K562 (cell line): Measurements from ENCODE around the gene UCKL1. TPM values are rescaled to one million over a fixed set of nuclear protein-coding genes. Genes with fewer than 3 reads are reported as not detected.
A peak's percentile ranks its signal among the peaks of the same experiment; 100 is the strongest.

Experiments used
- ATAC-seq: fragments of 200-7000 bp; cut with Tn5 transposase; 3 replicates; pipeline ENCODE4 v1.9.1; 2020; ENCODE audit warnings: moderate library complexity
- BruUV-seq: library from RNA; stranded (reverse); fragments of 400-500 nt; replicated peaks from 2 replicates; lab custom pipeline; 2021; lab: Mats Ljungman, UMichigan
- CTCF ChIA-PET: fragments of 300-600 bp; formaldehyde crosslinking; extraction: SDS; loops from one replicate; lab custom pipeline; 2021; ENCODE audit warnings: low intra/inter-chr PET ratio; lab: Yijun Ruan, JAX
- POLR2A ChIA-PET: fragments of 300-600, 350-650 bp; sonication (Branson Sonifier 250); formaldehyde crosslinking; extraction: SDS; loops from one replicate; lab custom pipeline; 2021; ENCODE audit warnings: antibody characterized with exemption, inconsistent platforms; lab: Yijun Ruan, JAX
- DNase-seq, 4 experiments: peaks; one replicate each; pipeline versions ENCODE4 v3.0.0 to v3.0.0-alpha.2; 2011 to 2018; ENCODE audit warnings: low spot score in 3 of 4, mixed read lengths in 3 of 4; ENCODE audit errors: extremely low read depth in 1 of 4
- FAIRE-seq: peaks from 2 replicates; lab custom pipeline; 2011; peaks lifted over from hg19 to GRCh38; lab: Jason Lieb, UNC
- H2AFZ ChIP-seq: 2 replicates; pipeline ENCODE4 v1.6.0; 2011; ENCODE audit warnings: low read depth, low read length, control low read depth, inconsistent platforms
- H3K27ac ChIP-seq: fragments of 200-600 bp; 3 replicates; pipeline ENCODE4 v1.8.0; 2011; ENCODE audit warnings: low read depth, mild to moderate bottlenecking, control low read depth, inconsistent platforms, low read length, moderate library complexity, mixed read lengths; ENCODE audit errors: extremely low read depth
- H3K27me3 ChIP-seq, 2 experiments: fragments of 300-600 bp in 1 of 2; 2 replicates in 1 of 2; 3 replicates in 1 of 2; pipeline versions ENCODE4 v1.6.0 to v1.8.0; 2011; ENCODE audit warnings: inconsistent platforms in 2 of 2, low read length in 2 of 2, mild to moderate bottlenecking in 1 of 2, mixed read lengths in 1 of 2, moderate library complexity in 1 of 2; ENCODE audit not compliant: control insufficient read depth in 2 of 2, insufficient read depth in 2 of 2
- H3K36me3 ChIP-seq: fragments of 300-600 bp; 3 replicates; pipeline ENCODE4 v1.8.0; 2011; ENCODE audit warnings: mild to moderate bottlenecking, low read length, inconsistent platforms; ENCODE audit not compliant: control insufficient read depth, insufficient read depth
- H3K4me1 ChIP-seq, 2 experiments: fragments of 200-600 bp in 1 of 2; replicated peaks in 1 of 2; 2 replicates in 1 of 2; 3 replicates in 1 of 2; pipeline versions ENCODE4 v1.5.1 to v1.8.0; 2011; ENCODE audit warnings: inconsistent platforms in 2 of 2, low read length in 2 of 2, mild to moderate bottlenecking in 1 of 2, mixed read lengths in 1 of 2, moderate library complexity in 1 of 2; ENCODE audit not compliant: control insufficient read depth in 2 of 2, insufficient read depth in 2 of 2
- H3K4me2 ChIP-seq: 2 replicates; pipeline ENCODE4 v1.6.1; 2011; ENCODE audit warnings: low read length, control low read depth, inconsistent platforms, mixed read lengths; ENCODE audit not compliant: insufficient read depth
- H3K4me3 ChIP-seq: fragments of 200-600 bp; sonication (generic), shearing (Covaris generic); 2 replicates; pipeline ENCODE4 v1.5.1; 2016; ENCODE audit warnings: control low read depth, inconsistent platforms
- H3K79me2 ChIP-seq: fragments of 200-600 bp; 3 replicates; pipeline ENCODE4 v1.8.0; 2011; ENCODE audit warnings: low read length, inconsistent platforms; ENCODE audit not compliant: control insufficient read depth, insufficient read depth
- H3K9ac ChIP-seq, 2 experiments: 2 replicates each; pipeline versions ENCODE4 v1.6.0 to v1.6.1; 2011; ENCODE audit warnings: low read depth in 2 of 2, low read length in 2 of 2, control low read depth in 1 of 2, inconsistent platforms in 1 of 2, mild to moderate bottlenecking in 1 of 2, mixed read lengths in 1 of 2; ENCODE audit not compliant: insufficient read depth in 1 of 2
- H3K9me1 ChIP-seq: one replicate; pipeline ENCODE4 v1.6.0; 2011; ENCODE audit warnings: inconsistent platforms, mild to moderate bottlenecking, low read length, moderate library complexity; ENCODE audit not compliant: control insufficient read depth, insufficient read depth
- H3K9me3 ChIP-seq: replicated peaks from 2 replicates; pipeline ENCODE4 v1.5.1; 2011; ENCODE audit warnings: low read depth, low read length, inconsistent platforms; ENCODE audit not compliant: control insufficient read depth, insufficient read depth
- H4K20me1 ChIP-seq: replicated peaks from 2 replicates; pipeline ENCODE4 v1.6.1; 2011; ENCODE audit warnings: low read length, inconsistent platforms, mixed read lengths; ENCODE audit not compliant: control insufficient read depth, insufficient read depth
- CTBP1 ChIP-seq: fragments of 450-650 bp; IDR thresholded peaks from 2 replicates; pipeline ENCODE4 v1.6.1; 2016; ENCODE audit warnings: borderline replicate concordance
- FOXK2 ChIP-seq, 2 experiments: fragments of 450-650 bp; IDR thresholded peaks in 1 of 2; conservative IDR thresholded peaks in 1 of 2; 2 replicates each; pipeline ENCODE4 v1.6.1; 2016; ENCODE audit warnings: low read depth in 2 of 2, mild to moderate bottlenecking in 1 of 2
- GABPB1 ChIP-seq: sonication (generic); formaldehyde crosslinking; IDR thresholded peaks from 2 replicates; pipeline ENCODE4 v1.8.0; 2022; ENCODE audit warnings: mild to moderate bottlenecking, missing genetic modification reagents
- MEIS2 ChIP-seq: fragments of 450-650 bp; IDR thresholded peaks from 2 replicates; pipeline ENCODE4 v1.6.1; 2014; ENCODE audit warnings: mild to moderate bottlenecking; ENCODE audit not compliant: partially characterized antibody
- MTA1 ChIP-seq: fragments of 450-650 bp; IDR thresholded peaks from 2 replicates; pipeline ENCODE4 v1.6.1; 2017; ENCODE audit warnings: borderline replicate concordance
- NR4A1 ChIP-seq, 2 experiments: fragments of 250-450 bp in 1 of 2; fragments of 450-650 bp in 1 of 2; sonication (Bioruptor Pico) in 1 of 2; IDR thresholded peaks; 2 replicates each; pipeline versions ENCODE4 v1.4.0 to v1.6.1; 2016 to 2020; ENCODE audit warnings: mild to moderate bottlenecking in 2 of 2, missing compliant biosample characterization in 1 of 2, missing genetic modification characterization in 1 of 2, moderate library complexity in 1 of 2
- NUFIP1 ChIP-seq: fragments of 450-650 bp; IDR thresholded peaks from 2 replicates; pipeline ENCODE4 v1.6.1; 2018; ENCODE audit not compliant: partially characterized antibody
- POLR2AphosphoS2 ChIP-seq: IDR thresholded peaks from 2 replicates; pipeline ENCODE4 v1.6.1; 2012; ENCODE audit warnings: low read length, improper control_type of control experiment
- PRMT5 ChIP-seq: sonication (generic); formaldehyde crosslinking; IDR thresholded peaks from 2 replicates; pipeline ENCODE4 v1.5.0; 2020; ENCODE audit warnings: missing genetic modification reagents
- SUPT5H ChIP-seq: fragments of 450-650 bp; IDR thresholded peaks from 2 replicates; pipeline ENCODE4 v1.6.1; 2016
- TOE1 ChIP-seq, 2 experiments: fragments of 450-650 bp in 1 of 2; sonication (generic) in 1 of 2; formaldehyde crosslinking in 1 of 2; IDR thresholded peaks; 2 replicates each; pipeline versions ENCODE4 v1.7.1 to v1.8.0; 2016 to 2022; ENCODE audit warnings: borderline replicate concordance in 2 of 2, mild to moderate bottlenecking in 2 of 2, antibody characterized with exemption in 1 of 2, inconsistent platforms in 1 of 2, low read depth in 1 of 2, missing genetic modification reagents in 1 of 2, moderate library complexity in 1 of 2
- ZBTB11 ChIP-seq, 3 experiments: fragments of 200-800 bp in 1 of 3; fragments of 250-450 bp in 1 of 3; fragments of 450-650 bp in 1 of 3; sonication (Bioruptor Pico) in 1 of 3; sonication (Bioruptor generic) in 1 of 3; formaldehyde crosslinking in 1 of 3; IDR thresholded peaks; 2 replicates each; pipeline versions ENCODE4 v1.6.1 to v1.8.0; 2016 to 2022; ENCODE audit warnings: mild to moderate bottlenecking in 2 of 3, missing genetic modification characterization in 2 of 3, missing compliant biosample characterization in 1 of 3, moderate library complexity in 1 of 3
- whole genome bisulfite sequencing: fragments of 100-300 bp; shearing (Covaris generic); methylation state at CpG from one replicate; pipeline ENCODE4 v1.1.6; 2016; ENCODE audit warnings: low coverage, mixed read lengths; ENCODE audit not compliant: insufficient coverage; ENCODE audit errors: missing lambda C conversion rate; 5-methylcytosine and 5-hydroxymethylcytosine counted together
- in situ Hi-C: fragments of 300-500 bp; cut with MboI; formaldehyde crosslinking; loops from 4 replicates; pipeline ENCODE4 v1.15.0; 2018; ENCODE audit warnings: inconsistent platforms, mixed read lengths
- intact Hi-C: fragments of 100-400 bp; cut with micrococcal nuclease; formaldehyde crosslinking; loops from 2 replicates; pipeline ENCODE4 v1.14.2; 2022
- polyA plus RNA-seq, 8 experiments: library from polyadenylated mRNA; depleted of rRNA in 4 of 8; stranded (reverse) in 5 of 8; unstranded in 3 of 8; fragments of >200 nt; fragmentation: Nextera tagmentation in 2 of 8; fragmentation: Illumina TruSeq in 1 of 8; extraction: Ambion mirVana in 2 of 8; extraction: Trizol in 1 of 8; gene quantifications; 2 replicates each; pipeline versions ENCODE4 v1.2.1 to v1.2.3, GENCODE V29; 2011 to 2014; ENCODE audit warnings: inconsistent platforms in 1 of 8, missing spikeins in 1 of 8
- total RNA-seq, 7 experiments: library from RNA; depleted of rRNA in 6 of 7; stranded (reverse); fragments of >200 nt in 6 of 7; fragmentation: Illumina TruSeq in 2 of 7; extraction: Trizol in 2 of 7; gene quantifications; 2 replicates each; pipeline versions ENCODE4 v1.2.1 to v1.2.3, GENCODE V29; 2011 to 2021; ENCODE audit warnings: low replicate concordance in 1 of 7
- TF ChIP-seq, protein P1 (sequence below): fragments of 450-650 bp; formaldehyde crosslinking; conservative IDR thresholded peaks from 2 replicates; pipeline ENCODE4 v1.4.0; 2022; ENCODE audit warnings: mild to moderate bottlenecking, missing genetic modification characterization

Gene UCKL1
- total and polyA plus RNA-seq, 9 of the 15 experiments (the other 6 are each of a cell fraction or from before 2014, with no cell fraction given), result 3.1 to 52.8 (median 24.2) TPM

GRCh38 chr20:63941282-63942081 lies 14.7 kb downstream of the UCKL1 start:
- Histone ChIP-seq H3K9me1 (peaks cover 5% of the 10 kb centered on the region), H3K4me1 (peaks cover 8 to 72% of the 10 kb centered on the region in 2 experiments; a peak in 3 of 5 replicates), H3K4me2 (peak overlapping the region; percentile 58), H3K9ac (peak overlapping the region in 1 of 2 experiments; percentile 86; a peak in 2 of 4 replicates), H3K27ac (peak overlapping the region; percentile 73; the same call in 2 of the 3 replicates), H3K36me3 (peaks cover 77% of the 10 kb centered on the region; the same call in 2 of the 3 replicates), H3K4me3 (peak overlapping the region; percentile 23; the same call in 1 of the 2 replicates), H4K20me1 (peaks cover 27% of the 10 kb centered on the region), H3K79me2 (peaks cover 22% of the 10 kb centered on the region), H2AFZ (no peak overlapping the region), H3K27me3 (no peaks in the 10 kb centered on the region), H3K9me3 (no peaks in the 10 kb centered on the region; the same call in 1 of the 2 replicates)
- no TSS peak for BruUV-seq
- 53% methylated on average over 23 of the region's 39 CpGs for WGBS
- ChIA-PET POLR2A (interaction anchor here (1.2 kb wide), 1 partner anchor 15 kb away, joined by 4 read pairs; the partner anchor contains the start of gene UCKL1), CTCF (no interaction called here)
- in situ Hi-C loops, result no loop called here
- ATAC-seq (peak; percentile 96), DNase-seq (peak; percentile 89 to 93 (median 91)), FAIRE-seq (peak; percentile 82)
- intact Hi-C loops, result no loop called here
- TF ChIP-seq NUFIP1 (no peak), GABPB1 (peak; percentile 70; the same call in 1 of the 2 replicates), TOE1 (IDR thresholded peaks at IDR 0.05; ENCODE audit: borderline replicate concordance) (no peak), TOE1 (CRISPR knock-in tag; IDR thresholded peaks at IDR 0.05; ENCODE audit: borderline replicate concordance, low read depth) (no peak), PRMT5 (no peak), POLR2AphosphoS2 (peak; percentile 82; the same call in 1 of the 2 replicates), ZBTB11 (CRISPR knock-in tag; IDR thresholded peaks at IDR 0.05) (peak in 2 of 3 experiments; percentile 62 to 87; a peak in 3 of 6 replicates), CTBP1 (no peak), FOXK2 (conservative IDR thresholded peaks at IDR 0.05 in 1 of 2, IDR thresholded peaks at IDR 0.05 in 1 of 2; ENCODE audit: low read depth in 2 of 2) (peak in 1 of 2 experiments; percentile 58; a peak in 1 of 4 replicates), SUPT5H (peak; percentile 74), MTA1 (0 out of 2 replicates have a peak, but pooled peaks have one; percentile 22), MEIS2 (no peak), NR4A1 (CRISPR knock-in tag; IDR thresholded peaks at IDR 0.05) (no peak), NR4A1 (tag; IDR thresholded peaks at IDR 0.05) (no peak)
- TF ChIP-seq, protein P1, sequence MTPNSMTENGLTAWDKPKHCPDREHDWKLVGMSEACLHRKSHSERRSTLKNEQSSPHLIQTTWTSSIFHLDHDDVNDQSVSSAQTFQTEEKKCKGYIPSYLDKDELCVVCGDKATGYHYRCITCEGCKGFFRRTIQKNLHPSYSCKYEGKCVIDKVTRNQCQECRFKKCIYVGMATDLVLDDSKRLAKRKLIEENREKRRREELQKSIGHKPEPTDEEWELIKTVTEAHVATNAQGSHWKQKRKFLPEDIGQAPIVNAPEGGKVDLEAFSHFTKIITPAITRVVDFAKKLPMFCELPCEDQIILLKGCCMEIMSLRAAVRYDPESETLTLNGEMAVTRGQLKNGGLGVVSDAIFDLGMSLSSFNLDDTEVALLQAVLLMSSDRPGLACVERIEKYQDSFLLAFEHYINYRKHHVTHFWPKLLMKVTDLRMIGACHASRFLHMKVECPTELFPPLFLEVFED (CRISPR knock-in tag), result peak; percentile 54; the same call in 1 of the 2 replicates
